GM12872 (cell line): ENCODE measurements around the gene CDK8.

Experiments
- CTCF ChIP-seq: IDR thresholded peaks from 3 replicates; pipeline ENCODE4 v1.5.1; 2011; ENCODE audit warnings: low read depth, mild to moderate bottlenecking, low read length, moderate library complexity; ENCODE audit not compliant: insufficient read depth

The CDK8 gene

GRCh38 chr13:26266311-26266710 lies 12.4 kb downstream of the CDK8 start:
- no peak for TF ChIP-seq CTCF

- TF ChIP-seq CTCF, result no peak
Observed at GRCh38 chr13:26270707-26271106, 16.8 kb downstream of the CDK8 start.

GRCh38 chr13:26272621-26273020 lies 18.7 kb downstream of the CDK8 start:
- TF ChIP-seq CTCF, result no peak

- TF ChIP-seq CTCF, result no peak
Observed at GRCh38 chr13:26280295-26280694, 26.4 kb downstream of the CDK8 start.

- no peak for TF ChIP-seq CTCF
Observed at GRCh38 chr13:26280822-26281221, 26.9 kb downstream of the CDK8 start.

- TF ChIP-seq CTCF, result no peak
Observed at GRCh38 chr13:26295812-26296211, 41.9 kb downstream of the CDK8 start.

GRCh38 chr13:26299168-26299750 lies 45.3 kb downstream of the CDK8 start:
- TF ChIP-seq CTCF, result no peak

GRCh38 chr13:26300140-26300539 lies 46.2 kb downstream of the CDK8 start:
- TF ChIP-seq CTCF, result no peak
